Measurements from ENCODE around the gene SLC50A1.

Gene SLC50A1

DNA sequence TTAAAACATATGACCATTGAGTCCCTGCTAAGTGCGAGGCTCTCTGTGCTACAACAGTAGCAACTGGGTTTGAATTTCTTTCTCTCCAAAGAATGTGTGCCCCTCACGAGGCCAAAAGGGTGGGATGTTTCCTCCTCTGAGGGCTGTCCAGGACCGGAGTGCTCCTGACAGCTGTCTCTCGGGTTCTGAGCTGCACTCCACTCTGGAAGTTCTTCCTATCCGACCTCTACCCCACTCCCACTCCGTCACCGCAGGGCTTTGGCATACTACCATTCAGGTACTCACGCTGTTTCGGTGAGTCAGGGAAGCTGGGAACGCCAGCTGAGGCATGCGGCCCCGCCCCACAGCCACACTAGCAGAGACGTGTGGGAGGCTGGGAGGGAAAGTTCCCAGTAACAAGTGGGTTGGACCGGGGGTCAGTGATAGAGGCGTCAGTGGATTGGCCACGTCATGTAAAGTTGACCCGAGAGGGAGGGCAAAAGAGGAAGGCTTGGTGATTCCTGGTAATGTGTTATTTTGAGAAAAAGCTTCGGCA, 705 bp upstream of the SLC50A1 start:
- peak overlapping the region; percentile 71 for H3K4me3 ChIP-seq (ENCODE audit: low read depth, low read length)
- peak; percentile 97 for DNase-seq (ENCODE audit: low read depth)
- TF ChIP-seq CTCF (conservative IDR thresholded peaks at IDR 0.05; ENCODE audit: low read depth, low read length) = no peak

GRCh38 chr1:155136748-155137147, 1.1 kb downstream of the SLC50A1 start:
- peak overlapping the region; percentile 45 for H3K4me3 ChIP-seq (ENCODE audit: low read depth, low read length)
- no peak for DNase-seq (ENCODE audit: low read depth)
- no peak for TF ChIP-seq CTCF (conservative IDR thresholded peaks at IDR 0.05; ENCODE audit: low read depth, low read length)

GRCh38 chr1:155137154-155137949, 1.7 kb downstream of the SLC50A1 start:
- H3K4me3 ChIP-seq (ENCODE audit: low read depth, low read length) = peak overlapping the region; percentile 45
- no peak for DNase-seq (ENCODE audit: low read depth)
- TF ChIP-seq CTCF (conservative IDR thresholded peaks at IDR 0.05; ENCODE audit: low read depth, low read length) = no peak

GRCh38 chr1:155139895-155140629, 4.4 kb downstream of the SLC50A1 start, which contains the start of gene DPM3:
Gene DPM3, minus strand, starts transcription at chr1:155140531. Its CDS starts 291 bp downstream, at chr1:155140240.
- DNase-seq (ENCODE audit: low read depth) = peak; percentile 80
- peak within 1 kb of the TSS; percentile 92 for H3K4me3 ChIP-seq (ENCODE audit: low read depth, low read length)
- TF ChIP-seq CTCF (conservative IDR thresholded peaks at IDR 0.05; ENCODE audit: low read depth, low read length) = no peak

GRCh38 chr1:155140630-155140953, 4.9 kb downstream of the SLC50A1 start:
- DNase-seq (ENCODE audit: low read depth) = no peak
- no peak for TF ChIP-seq CTCF (conservative IDR thresholded peaks at IDR 0.05; ENCODE audit: low read depth, low read length)
- H3K4me3 ChIP-seq (ENCODE audit: low read depth, low read length) = peak overlapping the region; percentile 92

- no peak for TF ChIP-seq CTCF (conservative IDR thresholded peaks at IDR 0.05; ENCODE audit: low read depth, low read length)
- no peak overlapping the region for H3K4me3 ChIP-seq (ENCODE audit: low read depth, low read length)
- no peak for DNase-seq (ENCODE audit: low read depth)
Measured at GRCh38 chr1:155141749-155142148, 6.1 kb downstream of the SLC50A1 start.

All from choroid plexus epithelial cell (primary cell).